COLO829 (cell line): ENCODE results near the gene RASGRF2.
"Not testable (repeated sequence)": the region's sequence is repeated elsewhere in the genome, so short reads cannot be mapped to it uniquely, and the experiment has no call there.

Experiments
- DNase-seq: peaks from one replicate; pipeline ENCODE4 v3.0.0; 2012; ENCODE audit warnings: low spot score

RASGRF2 gene

GRCh38 chr5:81075041-81075440, 114.9 kb downstream of the RASGRF2 start:
- DNase-seq, result no peak

GRCh38 chr5:81077105-81077504, 116.9 kb downstream of the RASGRF2 start:
- no peak for DNase-seq

GRCh38 chr5:81078930-81079329, 118.8 kb downstream of the RASGRF2 start:
- no peak for DNase-seq

- no peak for DNase-seq
Observed at GRCh38 chr5:81080809-81081460, 120.8 kb downstream of the RASGRF2 start.

- peak; percentile 6 for DNase-seq
Observed at GRCh38 chr5:81081461-81081835, 121.3 kb downstream of the RASGRF2 start.

- no peak for DNase-seq
Observed at GRCh38 chr5:81086881-81087281, 126.7 kb downstream of the RASGRF2 start.

GRCh38 chr5:81091199-81091598, 131.0 kb downstream of the RASGRF2 start:
- no peak for DNase-seq

- DNase-seq, result no peak
Observed at GRCh38 chr5:81093536-81094196, 133.5 kb downstream of the RASGRF2 start.

GRCh38 chr5:81095835-81096234, 135.7 kb downstream of the RASGRF2 start:
- DNase-seq, result no peak

GRCh38 chr5:81097713-81098112, 137.6 kb downstream of the RASGRF2 start:
- DNase-seq, result no peak

- no peak for DNase-seq
Observed at GRCh38 chr5:81105261-81105877, 145.2 kb downstream of the RASGRF2 start.

GRCh38 chr5:81115261-81115660, 155.1 kb downstream of the RASGRF2 start:
- DNase-seq, result no peak

GRCh38 chr5:81117566-81117965, 157.4 kb downstream of the RASGRF2 start:
- no peak for DNase-seq

GRCh38 chr5:81121273-81121672, 161.1 kb downstream of the RASGRF2 start:
- DNase-seq, result no peak

GRCh38 chr5:81121836-81122630, 161.9 kb downstream of the RASGRF2 start:
- no peak for DNase-seq

GRCh38 chr5:81124689-81125088, 164.5 kb downstream of the RASGRF2 start:
- DNase-seq, result not testable (repeated sequence)

GRCh38 chr5:81125959-81126358, 165.8 kb downstream of the RASGRF2 start:
- no peak for DNase-seq

- DNase-seq, result no peak
Observed at GRCh38 chr5:81128416-81128815, 168.3 kb downstream of the RASGRF2 start.

GRCh38 chr5:81132381-81132780, 172.2 kb downstream of the RASGRF2 start:
- no peak for DNase-seq

- DNase-seq, result no peak
Observed at GRCh38 chr5:81134066-81134465, 173.9 kb downstream of the RASGRF2 start.

- no peak for DNase-seq
Observed at GRCh38 chr5:81134566-81134965, 174.4 kb downstream of the RASGRF2 start.

- DNase-seq, result no peak
Observed at GRCh38 chr5:81136557-81136956, 176.4 kb downstream of the RASGRF2 start.

- no peak for DNase-seq
Observed at GRCh38 chr5:81137833-81138232, 177.7 kb downstream of the RASGRF2 start.
